Suprapubic skin (tissue), 4 donors: ENCODE results near the gene CNIH3.

Source experiments
- CTCF ChIP-seq, 2 donors: fragments of 200-600 bp in 1 of 2; fragments of 450-650 bp in 1 of 2; sonication (generic) in 1 of 2; IDR thresholded peaks; one replicate each; pipeline ENCODE4 v1.5.1; 2016 to 2019; ENCODE audit warnings: antibody characterized with exemption in 2 of 2, mild to moderate bottlenecking in 1 of 2, moderate library complexity in 1 of 2
- POLR2A ChIP-seq, 2 donors: fragments of 450-650 bp; IDR thresholded peaks; one replicate each; pipeline ENCODE4 v1.6.1; 2017; ENCODE audit warnings: antibody characterized with exemption in 2 of 2, mild to moderate bottlenecking in 2 of 2, moderate library complexity in 2 of 2
- POLR2AphosphoS5 ChIP-seq, 3 donors: sonication (generic); formaldehyde crosslinking; IDR thresholded peaks; one replicate each; pipeline ENCODE4 v1.6.1; 2017; ENCODE audit warnings: antibody characterized with exemption in 3 of 3

GRCh38 chr1:224724566-224724965 is 108.4 kb downstream of the CNIH3 start:
- TF ChIP-seq POLR2AphosphoS5 (IDR thresholded peaks at IDR 0.05) (no peak), CTCF (IDR thresholded peaks at IDR 0.05) (no peak), POLR2A (IDR thresholded peaks at IDR 0.05) (no peak)
